ENCODE data around the gene NMT1. TPM values are rescaled to one million over a fixed set of nuclear protein-coding genes. Genes with fewer than 3 reads are reported as not detected.
A peak's percentile ranks its signal among the peaks of the same experiment; 100 is the strongest.

Gene NMT1
- total and polyA plus RNA-seq, 2 of the 13 experiments (the other 11 are each of a cell fraction or from before 2014, with no cell fraction given) = 75.7 to 142 TPM

DNA sequence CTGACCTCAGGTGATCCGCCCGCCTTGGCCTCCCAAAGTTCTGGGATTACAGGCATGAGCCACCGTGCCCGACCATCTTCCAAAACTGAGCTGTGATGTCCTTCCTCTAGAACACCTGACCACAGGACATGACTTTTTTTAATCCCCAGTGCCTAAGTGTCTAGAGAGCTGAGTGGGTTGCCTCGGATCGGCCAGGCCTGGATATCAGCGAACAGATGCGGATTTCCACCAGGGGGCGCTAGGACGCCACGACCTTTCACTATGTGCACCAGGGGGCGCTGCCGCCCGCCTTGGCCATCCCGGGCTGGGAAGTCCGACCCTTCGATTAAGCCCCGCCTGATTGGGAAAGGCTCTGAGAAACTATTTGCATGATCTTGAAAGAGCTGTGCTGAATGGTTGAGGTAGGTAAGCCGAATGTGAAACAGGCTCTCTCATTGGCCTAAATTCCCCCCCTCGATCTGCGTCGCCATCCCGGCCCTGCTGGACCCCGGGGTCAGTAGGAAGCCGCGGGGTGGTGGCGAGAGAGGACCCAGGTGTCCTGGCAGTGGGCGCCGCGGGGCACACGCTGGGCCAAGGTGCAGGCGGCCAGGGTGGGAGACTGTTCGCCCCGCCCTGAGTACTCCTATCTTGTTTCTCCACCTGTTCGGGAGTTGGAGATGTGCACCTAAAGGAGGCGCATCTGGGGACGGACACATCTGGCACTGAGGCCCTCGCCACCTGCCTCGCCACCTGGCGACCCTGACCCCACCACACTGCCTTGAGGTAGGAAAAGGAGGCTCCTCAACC is 74.3 kb downstream of the NMT1 start, which contains the start of gene ACBD4 (continued):
- TF ChIP-seq, protein P1, sequence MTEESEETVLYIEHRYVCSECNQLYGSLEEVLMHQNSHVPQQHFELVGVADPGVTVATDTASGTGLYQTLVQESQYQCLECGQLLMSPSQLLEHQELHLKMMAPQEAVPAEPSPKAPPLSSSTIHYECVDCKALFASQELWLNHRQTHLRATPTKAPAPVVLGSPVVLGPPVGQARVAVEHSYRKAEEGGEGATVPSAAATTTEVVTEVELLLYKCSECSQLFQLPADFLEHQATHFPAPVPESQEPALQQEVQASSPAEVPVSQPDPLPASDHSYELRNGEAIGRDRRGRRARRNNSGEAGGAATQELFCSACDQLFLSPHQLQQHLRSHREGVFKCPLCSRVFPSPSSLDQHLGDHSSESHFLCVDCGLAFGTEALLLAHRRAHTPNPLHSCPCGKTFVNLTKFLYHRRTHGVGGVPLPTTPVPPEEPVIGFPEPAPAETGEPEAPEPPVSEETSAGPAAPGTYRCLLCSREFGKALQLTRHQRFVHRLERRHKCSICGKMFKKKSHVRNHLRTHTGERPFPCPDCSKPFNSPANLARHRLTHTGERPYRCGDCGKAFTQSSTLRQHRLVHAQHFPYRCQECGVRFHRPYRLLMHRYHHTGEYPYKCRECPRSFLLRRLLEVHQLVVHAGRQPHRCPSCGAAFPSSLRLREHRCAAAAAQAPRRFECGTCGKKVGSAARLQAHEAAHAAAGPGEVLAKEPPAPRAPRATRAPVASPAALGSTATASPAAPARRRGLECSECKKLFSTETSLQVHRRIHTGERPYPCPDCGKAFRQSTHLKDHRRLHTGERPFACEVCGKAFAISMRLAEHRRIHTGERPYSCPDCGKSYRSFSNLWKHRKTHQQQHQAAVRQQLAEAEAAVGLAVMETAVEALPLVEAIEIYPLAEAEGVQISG (CRISPR knock-in tag; IDR thresholded peaks at IDR 0.05) = peak; percentile 82; the same call in 1 of the 2 replicates
- TF ChIP-seq, protein P2, sequence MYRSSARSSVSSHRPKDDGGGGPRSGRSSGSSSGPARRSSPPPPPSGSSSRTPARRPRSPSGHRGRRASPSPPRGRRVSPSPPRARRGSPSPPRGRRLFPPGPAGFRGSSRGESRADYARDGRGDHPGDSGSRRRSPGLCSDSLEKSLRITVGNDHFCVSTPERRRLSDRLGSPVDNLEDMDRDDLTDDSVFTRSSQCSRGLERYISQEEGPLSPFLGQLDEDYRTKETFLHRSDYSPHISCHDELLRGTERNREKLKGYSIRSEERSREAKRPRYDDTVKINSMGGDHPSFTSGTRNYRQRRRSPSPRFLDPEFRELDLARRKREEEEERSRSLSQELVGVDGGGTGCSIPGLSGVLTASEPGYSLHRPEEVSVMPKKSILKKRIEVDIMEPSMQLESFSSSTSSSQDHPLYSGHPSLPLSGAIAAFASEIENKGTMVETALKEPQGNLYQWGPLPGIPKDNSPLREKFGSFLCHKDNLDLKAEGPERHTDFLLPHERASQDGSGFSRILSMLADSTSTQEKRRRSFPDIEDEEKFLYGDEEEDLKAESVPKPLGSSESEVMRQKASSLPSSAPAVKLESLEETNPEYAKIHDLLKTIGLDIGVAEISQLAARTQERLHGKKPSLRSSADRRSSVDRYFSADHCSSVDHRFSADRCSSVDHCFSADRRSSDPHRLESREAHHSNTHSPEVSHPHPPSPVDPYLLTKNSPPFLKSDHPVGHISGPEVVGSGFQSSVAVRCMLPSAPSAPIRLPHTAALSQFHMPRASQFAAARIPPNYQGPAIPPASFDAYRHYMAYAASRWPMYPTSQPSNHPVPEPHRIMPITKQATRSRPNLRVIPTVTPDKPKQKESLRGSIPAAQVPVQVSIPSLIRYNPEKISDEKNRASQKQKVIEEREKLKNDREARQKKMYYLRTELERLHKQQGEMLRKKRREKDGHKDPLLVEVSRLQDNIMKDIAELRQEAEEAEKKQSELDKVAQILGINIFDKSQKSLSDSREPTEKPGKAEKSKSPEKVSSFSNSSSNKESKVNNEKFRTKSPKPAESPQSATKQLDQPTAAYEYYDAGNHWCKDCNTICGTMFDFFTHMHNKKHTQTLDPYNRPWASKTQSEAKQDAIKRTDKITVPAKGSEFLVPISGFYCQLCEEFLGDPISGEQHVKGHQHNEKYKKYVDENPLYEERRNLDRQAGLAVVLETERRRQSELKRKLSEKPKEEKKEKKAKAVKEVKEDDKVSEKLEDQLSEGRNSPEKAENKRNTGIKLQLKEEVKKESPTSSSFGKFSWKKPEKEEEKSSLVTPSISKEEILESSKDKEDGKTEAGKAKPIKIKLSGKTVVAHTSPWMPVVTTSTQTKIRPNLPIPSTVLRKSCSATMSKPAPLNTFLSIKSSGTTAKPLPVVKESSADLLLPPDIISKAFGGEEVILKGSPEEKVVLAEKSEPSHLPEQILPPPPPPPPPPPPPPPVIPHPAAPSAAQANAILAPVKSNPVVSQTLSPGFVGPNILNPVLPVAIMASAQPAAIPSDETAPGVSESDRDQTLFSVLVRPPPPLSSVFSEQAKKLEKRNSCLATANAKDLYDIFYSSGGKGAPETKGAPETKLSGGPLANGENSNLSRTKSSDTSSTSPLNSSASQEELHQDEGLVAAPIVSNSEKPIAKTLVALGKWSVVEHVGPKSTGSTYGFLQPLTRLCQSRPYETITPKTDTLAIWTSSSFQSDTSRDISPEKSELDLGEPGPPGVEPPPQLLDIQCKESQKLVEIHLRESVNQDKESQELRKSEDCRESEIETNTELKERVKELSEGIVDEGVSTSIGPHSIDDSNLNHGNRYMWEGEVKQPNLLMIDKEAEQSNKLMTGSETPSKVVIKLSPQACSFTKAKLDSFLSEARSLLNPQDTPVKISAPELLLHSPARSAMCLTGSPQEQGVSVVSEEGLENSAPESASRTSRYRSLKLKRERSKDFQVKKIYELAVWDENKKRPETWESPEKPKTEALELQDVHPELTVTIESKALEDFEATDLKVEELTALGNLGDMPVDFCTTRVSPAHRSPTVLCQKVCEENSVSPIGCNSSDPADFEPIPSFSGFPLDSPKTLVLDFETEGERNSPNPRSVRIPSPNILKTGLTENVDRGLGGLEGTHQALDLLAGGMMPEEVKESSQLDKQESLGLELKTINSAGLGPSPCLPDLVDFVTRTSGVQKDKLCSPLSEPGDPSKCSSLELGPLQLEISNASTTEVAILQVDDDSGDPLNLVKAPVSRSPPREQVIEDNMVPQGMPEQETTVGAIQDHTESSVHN (CRISPR knock-in tag; IDR thresholded peaks at IDR 0.05) = no peak
- TF ChIP-seq ZNF3 (CRISPR knock-in tag; IDR thresholded peaks at IDR 0.05) (no peak), BATF2 (CRISPR knock-in tag; IDR thresholded peaks at IDR 0.05) (no peak), NFATC3 (CRISPR knock-in tag; IDR thresholded peaks at IDR 0.05) (peak; percentile 87), HBP1 (CRISPR knock-in tag; IDR thresholded peaks at IDR 0.05; ENCODE audit: low read depth) (0 out of 2 replicates have a peak, but pooled peaks have one; percentile 47), ZNF670 (CRISPR knock-in tag; IDR thresholded peaks at IDR 0.05; ENCODE audit: borderline replicate concordance) (peak; percentile 93; the same call in 1 of the 2 replicates), ATF1 (CRISPR knock-in tag; IDR thresholded peaks at IDR 0.05) (peak; percentile 92), PCBP2 (optimal IDR thresholded peaks at IDR 0.05; ENCODE audit: low read depth, low read length, poor library complexity, severe bottlenecking) (no peak), RBAK (CRISPR knock-in tag; IDR thresholded peaks at IDR 0.05) (no peak)
- TF ChIP-seq, protein P3, sequence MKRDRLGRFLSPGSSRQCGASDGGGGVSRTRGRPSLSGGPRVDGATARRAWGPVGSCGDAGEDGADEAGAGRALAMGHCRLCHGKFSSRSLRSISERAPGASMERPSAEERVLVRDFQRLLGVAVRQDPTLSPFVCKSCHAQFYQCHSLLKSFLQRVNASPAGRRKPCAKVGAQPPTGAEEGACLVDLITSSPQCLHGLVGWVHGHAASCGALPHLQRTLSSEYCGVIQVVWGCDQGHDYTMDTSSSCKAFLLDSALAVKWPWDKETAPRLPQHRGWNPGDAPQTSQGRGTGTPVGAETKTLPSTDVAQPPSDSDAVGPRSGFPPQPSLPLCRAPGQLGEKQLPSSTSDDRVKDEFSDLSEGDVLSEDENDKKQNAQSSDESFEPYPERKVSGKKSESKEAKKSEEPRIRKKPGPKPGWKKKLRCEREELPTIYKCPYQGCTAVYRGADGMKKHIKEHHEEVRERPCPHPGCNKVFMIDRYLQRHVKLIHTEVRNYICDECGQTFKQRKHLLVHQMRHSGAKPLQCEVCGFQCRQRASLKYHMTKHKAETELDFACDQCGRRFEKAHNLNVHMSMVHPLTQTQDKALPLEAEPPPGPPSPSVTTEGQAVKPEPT (CRISPR knock-in tag; IDR thresholded peaks at IDR 0.05; ENCODE audit: low read depth) = peak; percentile 67; the same call in 1 of the 2 replicates

Data from HepG2 (cell line).